SK-MEL-5 (cell line): ENCODE measurements around the gene TAGAP. TPM values are rescaled to one million over a fixed set of nuclear protein-coding genes. Genes with fewer than 3 reads are reported as not detected.
"Not testable (repeated sequence)": the region's sequence is repeated elsewhere in the genome, so short reads cannot be mapped to it uniquely, and the experiment has no call there.

Source experiments
- DNase-seq: peaks from one replicate; pipeline ENCODE4 v3.0.0-alpha.2; 2016; ENCODE audit warnings: low read depth, low spot score
- in situ Hi-C: cut with HindIII; loops from 2 replicates; pipeline ENCODE4 v1.10.0; 2016; ENCODE audit warnings: low sequenced_read_pairs, high pct_unique_total_duplicates, low pct_unique_long_range_greater_than_20kb
- total RNA-seq: library from RNA; depleted of rRNA; stranded (reverse); fragments of >200 nt; shearing (Covaris generic); gene quantifications from 2 replicates; pipeline ENCODE4 v1.2.3, GENCODE V29; 2014; rRNA removed

TAGAP gene
- total RNA-seq, 1 experiment from 2014 or later: 0.03 TPM

- in situ Hi-C loops: no loop called here
- no peak for DNase-seq
These were observed 42.2 kb downstream of the TAGAP start for GRCh38 chr6:159002432-159003155.

GRCh38 chr6:158999666-159000403 lies 45.0 kb downstream of the TAGAP start, which contains the start of gene RSPH3:
TSS of gene RSPH3 (minus strand) at chr6:159000202. CDS start at chr6:158999550, 652 bp downstream.
- in situ Hi-C loops: no loop called here
- peak; percentile 93 for DNase-seq

GRCh38 chr6:158999154-158999665 lies 45.6 kb downstream of the TAGAP start:
- DNase-seq: peak; percentile 3

GRCh38 chr6:158996856-158997255 lies 47.9 kb downstream of the TAGAP start:
- DNase-seq: no peak
- in situ Hi-C loops: no loop called here

More at GRCh38 chr6:158999154-158999665, 45.6 kb downstream of the TAGAP start:
- in situ Hi-C loops: no loop called here

GRCh38 chr6:158993639-158994038 lies 51.2 kb downstream of the TAGAP start:
- in situ Hi-C loops: no loop called here
- no peak for DNase-seq

GRCh38 chr6:158991017-158991723 lies 53.6 kb downstream of the TAGAP start:
- in situ Hi-C loops: no loop called here
- DNase-seq: no peak

- DNase-seq, in situ Hi-C loops: not testable (repeated sequence)
These were observed 55.1 kb downstream of the TAGAP start for GRCh38 chr6:158989711-158990110.

GRCh38 chr6:158988477-158988876 lies 56.3 kb downstream of the TAGAP start:
- DNase-seq: no peak
- in situ Hi-C loops: no loop called here

GRCh38 chr6:158987657-158988056 lies 57.1 kb downstream of the TAGAP start:
- in situ Hi-C loops: no loop called here
- DNase-seq: no peak

Other genes starting within 250 kb of the TAGAP start
- gene EZR, start 225.6 kb downstream of the TAGAP start, total RNA-seq: 59.8 and 69.4 TPM in 2 replicates
- 1.8 and 3.5 TPM in 2 replicates for gene RSPH3, start 44.8 kb downstream of the TAGAP start, total RNA-seq
- gene FNDC1, start 124.4 kb upstream of the TAGAP start, total RNA-seq: 0.03 TPM in 1 of 2 replicates, not detected in the other